Loucy (cell line): ENCODE results near the gene ARMCX5.

Experiments
- H2AFZ ChIP-seq: fragments of 200-600 bp; sonication (generic); 2 replicates; pipeline ENCODE4 v1.6.0; 2016; ENCODE audit warnings: antibody characterized with exemption, mild to moderate bottlenecking, low read length, moderate library complexity
- H3F3A ChIP-seq: fragments of 200-600 bp; 2 replicates; pipeline ENCODE4 v1.6.0; 2016; ENCODE audit warnings: antibody characterized with exemption, low read depth, mild to moderate bottlenecking
- H3K27me3 ChIP-seq: fragments of 200-600 bp; sonication (generic); 2 replicates; pipeline ENCODE4 v1.6.1; 2014; ENCODE audit warnings: low read length, mild to moderate bottlenecking; ENCODE audit not compliant: insufficient read depth, poor library complexity, severe bottlenecking
- H3K36me3 ChIP-seq: fragments of 200-600 bp; sonication (generic); 2 replicates; pipeline ENCODE4 v1.6.1; 2016; ENCODE audit warnings: low read length; ENCODE audit not compliant: insufficient read depth
- H3K4me1 ChIP-seq: fragments of 200-600 bp; sonication (generic); 2 replicates; pipeline ENCODE4 v1.5.1; 2014; ENCODE audit warnings: low read length, mild to moderate bottlenecking; ENCODE audit not compliant: insufficient read depth, poor library complexity, severe bottlenecking
- H3K4me2 ChIP-seq: fragments of 200-600 bp; sonication (generic); 2 replicates; pipeline ENCODE4 v1.6.0; 2014; ENCODE audit warnings: antibody characterized with exemption, low read length, low read depth, mild to moderate bottlenecking; ENCODE audit not compliant: poor library complexity, severe bottlenecking
- H3K4me3 ChIP-seq: fragments of 200-600 bp; sonication (generic); 2 replicates; pipeline ENCODE4 v1.5.1; 2014; ENCODE audit warnings: low read length, mild to moderate bottlenecking, mixed read lengths; ENCODE audit not compliant: poor library complexity, severe bottlenecking
- H3K79me2 ChIP-seq: fragments of 200-600 bp; sonication (generic); 2 replicates; pipeline ENCODE4 v1.6.1; 2014; ENCODE audit warnings: low read length; ENCODE audit not compliant: insufficient read depth
- H3K9ac ChIP-seq: fragments of 200-600 bp; sonication (generic); 2 replicates; pipeline ENCODE4 v1.6.0; 2014; ENCODE audit warnings: mild to moderate bottlenecking, low read depth, low read length, moderate library complexity; ENCODE audit not compliant: poor library complexity, severe bottlenecking
- H3K9me2 ChIP-seq: fragments of 200-600 bp; sonication (generic); replicated peaks from 2 replicates; pipeline ENCODE4 v1.6.1; 2016; ENCODE audit warnings: low read depth, low read length, mixed read lengths
- H3K9me3 ChIP-seq: fragments of 200-600 bp; sonication (generic); 2 replicates; pipeline ENCODE4 v1.6.1; 2014; ENCODE audit warnings: mild to moderate bottlenecking, antibody characterized with exemption, low read length, low read depth; ENCODE audit not compliant: insufficient read depth
- H4K20me1 ChIP-seq: fragments of 200-600 bp; sonication (generic); 2 replicates; pipeline ENCODE4 v1.6.0; 2014; ENCODE audit warnings: antibody characterized with exemption, low read length, mild to moderate bottlenecking; ENCODE audit not compliant: insufficient read depth, poor library complexity, severe bottlenecking
- EZH2phosphoT487 ChIP-seq: fragments of 200-600 bp; IDR thresholded peaks from 2 replicates; pipeline ENCODE4 v1.6.1; 2018; ENCODE audit warnings: antibody characterized with exemption, mild to moderate bottlenecking, moderate library complexity, borderline replicate concordance
- TF ChIP-seq, protein P1 (sequence below): fragments of 200-600 bp; sonication (generic); conservative IDR thresholded peaks from 2 replicates; pipeline ENCODE4 v1.5.1; 2014; ENCODE audit warnings: mild to moderate bottlenecking, antibody characterized with exemption, low read length

The ARMCX5 gene

DNA sequence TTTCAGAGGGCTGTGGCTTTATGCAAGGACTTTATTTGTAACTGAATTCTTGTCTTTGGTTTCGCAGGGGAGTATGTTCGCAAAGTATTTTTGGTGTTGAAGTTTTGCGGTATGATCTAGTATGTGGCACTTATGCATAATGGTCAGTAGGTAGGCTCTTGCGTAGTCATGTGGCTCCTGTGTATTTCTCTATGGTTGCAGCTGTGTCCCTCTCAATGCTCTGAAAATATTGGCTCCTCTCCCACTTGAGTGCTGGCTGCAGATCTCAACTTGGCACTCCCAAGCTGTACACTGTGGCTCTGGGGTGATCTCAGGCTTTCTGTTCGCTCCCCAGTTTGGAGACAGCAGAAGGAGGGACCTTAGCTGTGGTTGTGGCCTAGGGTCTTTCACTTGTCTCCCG, 24.8 kb downstream of the ARMCX5 start:
- TF ChIP-seq, protein P1, sequence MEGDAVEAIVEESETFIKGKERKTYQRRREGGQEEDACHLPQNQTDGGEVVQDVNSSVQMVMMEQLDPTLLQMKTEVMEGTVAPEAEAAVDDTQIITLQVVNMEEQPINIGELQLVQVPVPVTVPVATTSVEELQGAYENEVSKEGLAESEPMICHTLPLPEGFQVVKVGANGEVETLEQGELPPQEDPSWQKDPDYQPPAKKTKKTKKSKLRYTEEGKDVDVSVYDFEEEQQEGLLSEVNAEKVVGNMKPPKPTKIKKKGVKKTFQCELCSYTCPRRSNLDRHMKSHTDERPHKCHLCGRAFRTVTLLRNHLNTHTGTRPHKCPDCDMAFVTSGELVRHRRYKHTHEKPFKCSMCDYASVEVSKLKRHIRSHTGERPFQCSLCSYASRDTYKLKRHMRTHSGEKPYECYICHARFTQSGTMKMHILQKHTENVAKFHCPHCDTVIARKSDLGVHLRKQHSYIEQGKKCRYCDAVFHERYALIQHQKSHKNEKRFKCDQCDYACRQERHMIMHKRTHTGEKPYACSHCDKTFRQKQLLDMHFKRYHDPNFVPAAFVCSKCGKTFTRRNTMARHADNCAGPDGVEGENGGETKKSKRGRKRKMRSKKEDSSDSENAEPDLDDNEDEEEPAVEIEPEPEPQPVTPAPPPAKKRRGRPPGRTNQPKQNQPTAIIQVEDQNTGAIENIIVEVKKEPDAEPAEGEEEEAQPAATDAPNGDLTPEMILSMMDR = no peak
- no peak for TF ChIP-seq EZH2phosphoT487
- Histone ChIP-seq H2AFZ (no peak overlapping the region), H3K9me2 (no peaks in the 10 kb centered on the region), H3K9me3 (peaks cover 9% of the 10 kb centered on the region; the same call in 1 of the 2 replicates), H3K9ac (no peak overlapping the region), H3F3A (no peaks in the 10 kb centered on the region), H3K36me3 (no peaks in the 10 kb centered on the region), H4K20me1 (no peaks in the 10 kb centered on the region), H3K4me3 (no peak overlapping the region), H3K27me3 (no peaks in the 10 kb centered on the region), H3K4me2 (no peak overlapping the region), H3K4me1 (peaks cover 3% of the 10 kb centered on the region), H3K79me2 (peaks cover 15% of the 10 kb centered on the region; the same call in 1 of the 2 replicates)

DNA sequence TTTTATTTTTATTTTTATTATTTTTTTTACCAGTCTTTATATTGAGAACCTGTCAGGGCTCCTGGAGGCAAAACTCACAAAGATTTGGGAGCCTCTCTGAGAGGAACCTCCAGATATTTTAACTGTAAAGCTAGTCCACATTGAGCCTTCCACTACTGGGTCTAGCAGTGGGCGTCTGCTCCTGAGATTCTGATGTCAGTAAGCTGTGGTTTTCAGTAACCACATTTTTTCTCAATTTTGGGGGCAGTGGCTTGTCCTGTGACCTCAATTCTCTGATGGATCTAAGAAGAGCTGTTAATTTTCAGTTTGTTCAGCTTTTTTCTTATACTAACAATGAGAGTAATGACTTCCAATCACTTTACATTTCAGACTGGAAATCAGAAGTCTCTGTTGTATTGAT, 28.3 kb downstream of the ARMCX5 start:
- H3K27me3 ChIP-seq = no peaks in the 10 kb centered on the region
- H3K9ac ChIP-seq = no peak overlapping the region
- H3K4me2 ChIP-seq = no peak overlapping the region
- peaks cover 3% of the 10 kb centered on the region for H3K4me1 ChIP-seq
- no peaks in the 10 kb centered on the region for H3K36me3 ChIP-seq
- no peak overlapping the region for H3K4me3 ChIP-seq
- H4K20me1 ChIP-seq = no peaks in the 10 kb centered on the region
- H3K79me2 ChIP-seq = peaks cover 6% of the 10 kb centered on the region; the same call in 1 of the 2 replicates
- no peaks in the 10 kb centered on the region for H3K9me2 ChIP-seq
- TF ChIP-seq, protein P1 = no peak
- no peak for TF ChIP-seq EZH2phosphoT487
- no peak overlapping the region for H2AFZ ChIP-seq
- no peaks in the 10 kb centered on the region for H3K9me3 ChIP-seq
- no peaks in the 10 kb centered on the region for H3F3A ChIP-seq

DNA sequence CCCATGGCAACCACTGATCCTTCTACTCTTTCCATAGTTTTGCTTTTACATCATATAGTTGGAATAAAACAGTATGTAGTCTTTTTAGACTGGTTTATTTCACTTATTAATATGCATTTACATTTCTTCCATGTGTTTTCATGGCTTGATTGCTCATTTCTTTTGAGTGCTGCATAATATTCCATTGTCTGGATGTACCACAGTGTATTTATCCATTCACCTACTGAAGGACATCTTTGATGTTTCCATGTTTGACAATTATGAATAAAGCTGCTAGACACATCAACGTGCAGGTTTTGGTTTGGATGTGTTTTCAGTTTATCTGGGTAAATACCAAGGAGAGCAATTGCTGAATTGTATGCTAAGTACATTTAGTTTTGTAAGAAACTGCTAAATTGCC, 38.2 kb downstream of the ARMCX5 start:
- H3F3A ChIP-seq = no peaks in the 10 kb centered on the region
- H3K4me2 ChIP-seq = no peak overlapping the region
- no peak overlapping the region for H3K4me3 ChIP-seq
- no peak overlapping the region for H3K9ac ChIP-seq
- H3K4me1 ChIP-seq = no peaks in the 10 kb centered on the region
- no peaks in the 10 kb centered on the region for H4K20me1 ChIP-seq
- H3K9me3 ChIP-seq = no peaks in the 10 kb centered on the region
- no peaks in the 10 kb centered on the region for H3K9me2 ChIP-seq
- TF ChIP-seq, protein P1 = no peak
- TF ChIP-seq EZH2phosphoT487 = no peak
- no peaks in the 10 kb centered on the region for H3K36me3 ChIP-seq
- no peaks in the 10 kb centered on the region for H3K79me2 ChIP-seq
- no peak overlapping the region for H2AFZ ChIP-seq
- H3K27me3 ChIP-seq = no peaks in the 10 kb centered on the region
